Measurements from ENCODE around the gene EZR.

- TF ChIP-seq CTCF (IDR thresholded peaks at IDR 0.05) (no peak), POLR2A (IDR thresholded peaks at IDR 0.05) (no peak)
These were observed 59.1 kb downstream of the EZR start for GRCh38 chr6:158759966-158760617.
